ENCODE measurements around the gene LHFPL6.

Gene LHFPL6

DNA sequence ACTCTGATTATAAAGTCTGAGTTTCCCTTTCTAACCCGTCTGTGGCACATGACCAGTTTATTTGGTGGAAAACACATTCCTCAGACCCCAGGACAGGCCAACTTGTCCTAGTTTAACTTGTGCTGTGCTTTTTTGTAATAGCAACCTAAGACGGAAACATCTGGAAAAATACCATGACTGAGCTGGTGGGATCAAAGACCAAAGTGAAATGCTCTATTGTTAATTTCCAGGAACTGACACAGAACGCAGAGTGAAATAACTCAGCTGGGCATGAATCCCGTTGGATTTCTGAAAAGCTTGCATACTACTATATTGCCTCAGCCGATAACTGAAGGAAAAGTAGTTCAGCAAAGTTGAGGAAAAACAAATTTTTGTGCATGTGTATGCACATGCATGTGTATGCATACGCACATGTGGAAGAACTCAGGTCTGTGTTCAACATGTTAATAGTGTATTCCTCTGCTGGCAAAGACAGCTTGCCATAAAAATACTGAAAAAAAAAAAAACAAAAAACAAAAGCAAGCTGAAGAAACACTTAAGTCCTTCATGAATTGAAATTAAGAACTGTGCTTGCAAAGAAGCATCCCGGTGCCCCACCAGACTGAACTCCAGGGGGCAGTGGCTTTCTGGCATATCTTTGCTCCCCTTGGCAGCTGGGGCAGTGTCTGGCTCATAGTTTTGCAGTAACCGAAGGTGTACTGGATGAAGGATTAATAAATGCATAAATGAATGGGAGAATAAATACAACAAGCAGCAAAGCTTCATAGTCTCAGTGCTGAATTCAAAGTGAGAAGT lies 187.8 kb downstream of the LHFPL6 start:
- no peak for DNase-seq (ENCODE audit: low read depth in 2 of 2)

DNA sequence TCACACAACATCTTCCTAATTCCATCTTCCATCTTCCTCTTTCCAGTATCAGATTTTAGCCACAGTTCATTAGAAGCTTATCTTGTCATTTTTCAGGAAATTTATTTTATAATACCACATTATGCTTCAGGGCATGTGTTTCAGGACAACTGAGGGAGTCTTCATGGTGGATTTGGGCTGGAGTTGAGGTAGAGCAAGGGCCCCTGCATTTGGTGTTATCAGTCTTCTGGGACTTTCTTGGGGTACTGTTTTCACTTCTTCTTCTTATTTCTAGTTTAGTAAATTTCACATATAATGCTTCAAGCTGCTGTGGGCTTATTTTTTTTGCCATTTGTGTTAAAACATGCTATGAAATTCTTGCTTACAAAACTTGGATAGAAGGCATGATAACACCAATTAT lies 188.7 kb downstream of the LHFPL6 start:
- DNase-seq (ENCODE audit: low read depth in 2 of 2) = no peak

DNA sequence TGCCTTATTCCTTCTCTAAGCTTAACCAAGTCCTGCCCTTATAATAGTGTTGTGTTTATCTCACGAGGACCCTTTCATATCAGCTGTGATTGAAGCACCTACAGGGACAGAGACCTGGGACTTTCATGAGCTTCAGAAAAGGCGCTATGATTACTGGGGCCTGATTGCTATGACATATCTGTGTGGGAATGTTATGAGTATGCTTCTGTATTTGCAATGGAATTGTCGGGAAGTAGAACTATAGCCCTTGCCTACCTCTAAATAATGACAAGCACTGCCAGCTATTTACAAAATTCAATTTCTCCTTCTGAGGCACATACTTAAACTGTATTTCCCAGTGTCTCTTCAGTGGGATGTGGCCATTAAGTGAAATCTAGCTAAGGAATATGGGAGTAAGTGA lies 191.5 kb downstream of the LHFPL6 start:
- no peak for DNase-seq (ENCODE audit: low read depth in 2 of 2)

DNA sequence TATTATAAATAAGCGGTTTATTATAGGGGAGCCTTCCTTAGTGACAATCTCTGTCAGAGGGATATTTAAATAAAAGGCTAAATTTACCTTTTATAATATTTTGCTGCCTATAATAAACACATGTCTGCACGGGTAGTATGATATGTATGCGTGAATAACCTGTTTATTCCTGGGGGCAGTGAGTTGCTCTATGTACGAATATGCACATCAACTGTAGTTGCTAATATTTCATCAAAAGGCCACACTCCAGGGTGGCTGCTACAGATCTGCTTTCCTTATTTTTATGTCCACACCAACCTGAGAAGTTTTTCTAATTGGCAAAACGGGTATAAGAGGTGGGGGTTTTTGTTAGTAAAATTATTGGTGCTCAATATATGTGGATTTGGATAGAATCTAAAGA lies 192.0 kb downstream of the LHFPL6 start:
- no peak for DNase-seq (ENCODE audit: low read depth in 2 of 2)

DNA sequence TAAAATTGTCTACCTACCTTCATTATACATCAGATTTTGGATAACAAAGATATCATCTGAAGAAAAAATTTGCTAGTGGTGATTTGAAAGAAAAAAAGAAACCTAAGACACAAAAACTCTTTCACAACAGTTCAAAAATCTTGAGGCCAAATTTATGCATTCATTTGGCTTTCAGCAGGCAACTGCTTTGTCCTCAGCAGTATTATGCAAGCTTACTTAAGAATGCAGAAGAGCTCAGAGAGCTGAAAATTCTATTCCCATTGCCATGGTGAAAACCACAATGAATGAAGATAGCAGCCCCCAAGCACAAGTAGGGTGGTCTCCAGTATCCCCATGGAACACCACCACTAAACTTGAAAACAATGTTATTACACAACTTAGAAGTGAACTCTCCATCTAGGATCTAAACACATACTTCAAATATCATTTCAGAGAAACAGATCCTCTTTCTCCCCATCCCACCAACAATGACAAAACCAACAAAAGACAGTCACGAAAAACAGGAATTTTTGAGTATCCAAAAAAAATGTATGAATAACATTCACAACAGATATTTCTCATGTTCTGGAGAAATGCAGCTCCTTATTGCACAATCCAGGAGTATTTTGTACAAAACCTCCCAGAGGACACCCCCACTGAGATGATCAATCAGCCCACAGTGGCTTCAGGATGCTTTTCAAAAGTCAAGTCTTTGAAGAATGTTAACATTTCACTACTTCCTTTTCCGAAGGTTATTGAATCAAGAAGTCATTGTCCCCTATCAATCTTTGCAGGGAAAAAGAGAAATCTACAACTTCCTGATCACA lies 192.7 kb downstream of the LHFPL6 start:
- DNase-seq (ENCODE audit: low read depth in 2 of 2) = no peak

DNA sequence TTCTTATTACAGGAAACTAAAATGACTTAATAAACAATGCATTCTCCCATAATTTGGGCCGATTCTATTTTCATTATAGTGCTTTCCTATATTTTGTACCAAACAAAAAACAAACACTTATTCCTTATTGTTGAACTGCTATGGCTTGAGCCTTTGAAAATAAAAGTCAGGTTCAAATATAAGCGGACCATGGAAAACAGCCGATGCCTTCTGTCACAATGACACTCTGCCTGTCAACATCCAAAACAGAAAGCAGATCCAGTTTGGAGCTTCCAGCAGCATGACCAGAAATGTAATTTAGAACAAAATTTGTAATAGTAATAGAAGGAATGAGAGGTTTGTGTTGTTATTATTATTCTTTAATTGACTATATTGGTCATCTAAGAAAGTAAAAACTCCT lies 194.5 kb downstream of the LHFPL6 start:
- no peak for DNase-seq (ENCODE audit: low read depth in 2 of 2)

DNA sequence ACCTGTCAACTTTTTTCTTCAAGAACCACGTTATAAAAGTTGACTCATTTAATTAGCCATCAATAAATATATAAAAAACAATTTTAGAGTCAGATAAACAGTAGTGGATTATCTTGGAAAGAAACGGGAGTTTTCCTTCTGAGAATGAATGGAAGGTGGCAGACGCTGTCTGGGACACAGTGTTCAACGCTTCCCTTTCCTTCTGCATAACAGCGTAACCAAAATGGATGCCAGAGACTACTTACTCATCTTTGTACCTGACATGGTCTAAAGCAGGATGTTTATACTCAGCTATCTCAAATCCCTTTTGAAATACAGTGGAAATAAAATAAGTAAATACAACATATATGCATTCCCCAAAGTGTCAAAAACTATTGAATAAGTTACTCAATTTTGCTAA lies 195.2 kb downstream of the LHFPL6 start:
- no peak for DNase-seq (ENCODE audit: low read depth in 2 of 2)

DNA sequence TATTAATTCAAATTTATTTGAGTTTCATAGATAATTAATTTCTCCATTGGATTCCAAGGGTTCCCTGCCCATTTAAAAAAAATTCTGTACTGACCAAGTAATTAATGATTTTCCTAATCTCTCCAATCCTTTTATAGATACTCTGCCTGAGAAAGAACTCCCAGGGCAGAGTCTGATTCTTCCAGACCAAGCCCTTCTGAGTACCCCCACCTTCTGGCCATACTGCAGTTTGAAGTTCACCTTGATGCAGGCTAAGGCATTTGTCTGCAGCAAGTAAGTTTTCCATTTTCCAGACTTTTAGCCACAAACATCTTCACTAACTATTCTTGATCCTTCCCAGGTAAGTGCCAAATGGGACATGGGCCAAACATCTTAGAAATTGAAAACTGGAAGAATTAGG lies 195.9 kb downstream of the LHFPL6 start:
- DNase-seq (ENCODE audit: low read depth in 2 of 2) = no peak

DNA sequence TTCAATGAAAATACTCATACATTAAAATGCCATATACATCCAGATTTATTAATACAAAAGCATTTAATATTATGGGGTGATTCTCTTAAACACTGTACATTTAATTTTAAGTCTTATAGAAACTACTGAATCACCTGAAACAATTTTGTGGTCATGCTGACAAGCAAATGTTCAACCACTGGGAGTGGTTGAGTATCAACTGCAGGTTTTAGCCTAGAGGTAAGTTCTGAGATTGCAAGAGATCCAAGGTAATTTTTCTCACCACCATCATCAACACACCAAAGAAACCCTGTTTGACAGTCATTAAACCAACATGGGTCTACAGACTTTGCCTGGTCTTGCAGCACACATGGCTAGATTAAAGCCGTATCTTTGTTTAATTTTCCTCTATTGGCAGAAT lies 196.3 kb downstream of the LHFPL6 start:
- no peak for DNase-seq (ENCODE audit: low read depth in 2 of 2)

DNA sequence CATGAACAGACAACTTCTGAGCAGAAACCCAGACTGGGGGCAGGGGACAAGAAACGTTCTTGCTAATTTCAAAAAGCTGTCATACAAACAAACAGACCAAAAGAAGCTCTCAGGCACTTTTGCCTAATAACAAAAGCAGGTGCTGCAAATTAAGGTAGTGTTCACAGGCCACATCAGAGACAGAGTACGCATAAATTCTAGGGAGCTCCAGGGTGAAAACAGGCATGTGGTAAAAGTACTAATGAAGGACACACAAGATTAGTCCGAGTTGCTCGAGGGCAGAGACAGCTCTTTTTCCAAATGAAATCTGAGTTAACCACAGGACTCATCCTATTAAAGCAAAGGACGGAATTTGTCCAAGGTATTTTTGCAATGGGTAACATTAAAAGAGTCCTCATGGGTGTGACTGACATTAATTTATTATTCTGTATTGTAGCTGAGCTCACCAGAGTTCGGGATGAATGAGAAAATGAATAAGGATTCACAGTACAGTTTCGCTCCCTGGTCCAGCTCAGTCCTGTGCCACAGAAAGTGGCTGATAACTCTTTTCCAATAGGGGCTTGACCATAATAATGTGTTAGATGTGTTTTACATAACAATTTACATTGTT lies 197.3 kb downstream of the LHFPL6 start:
- DNase-seq (ENCODE audit: low read depth in 2 of 2) = no peak

DNA sequence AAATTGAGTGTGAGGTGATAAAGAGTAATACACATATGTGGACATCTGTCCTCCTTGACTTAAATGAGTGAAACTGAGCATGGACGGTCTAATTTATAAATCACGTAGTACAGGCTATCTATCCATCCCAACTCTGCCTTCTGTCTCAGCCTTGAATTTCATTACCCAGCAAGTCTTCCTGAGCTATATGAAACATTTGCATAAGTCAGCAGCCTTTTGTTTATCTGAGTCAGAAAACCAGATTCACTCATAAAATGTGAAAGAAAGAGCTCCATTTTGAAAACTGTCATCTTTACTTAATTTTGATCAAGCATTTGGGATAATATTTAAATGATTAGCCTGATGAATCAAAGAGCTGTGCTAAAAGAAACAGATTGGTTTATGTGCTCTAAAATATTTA lies 197.9 kb downstream of the LHFPL6 start:
- DNase-seq (ENCODE audit: low read depth in 2 of 2) = no peak

DNA sequence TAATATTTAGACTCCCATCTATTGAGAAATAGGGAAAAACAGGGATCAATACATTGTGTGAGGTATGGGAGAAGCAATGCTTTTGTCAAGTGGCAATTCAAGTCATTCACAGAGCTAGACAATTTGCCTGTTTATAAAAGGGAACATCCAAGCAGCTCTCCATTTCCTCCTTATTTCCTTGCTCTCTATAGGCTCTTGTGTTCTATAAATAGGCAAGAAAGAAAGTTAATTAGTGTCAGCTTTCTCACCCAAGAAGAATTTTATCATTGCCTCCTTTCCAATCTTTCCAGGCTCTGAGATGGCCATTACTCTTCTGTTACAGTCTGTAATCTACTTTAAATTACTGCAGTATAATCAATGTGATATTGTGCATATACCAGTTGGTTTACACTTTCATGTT lies 199.9 kb downstream of the LHFPL6 start:
- no peak for DNase-seq (ENCODE audit: low read depth in 2 of 2)

DNA sequence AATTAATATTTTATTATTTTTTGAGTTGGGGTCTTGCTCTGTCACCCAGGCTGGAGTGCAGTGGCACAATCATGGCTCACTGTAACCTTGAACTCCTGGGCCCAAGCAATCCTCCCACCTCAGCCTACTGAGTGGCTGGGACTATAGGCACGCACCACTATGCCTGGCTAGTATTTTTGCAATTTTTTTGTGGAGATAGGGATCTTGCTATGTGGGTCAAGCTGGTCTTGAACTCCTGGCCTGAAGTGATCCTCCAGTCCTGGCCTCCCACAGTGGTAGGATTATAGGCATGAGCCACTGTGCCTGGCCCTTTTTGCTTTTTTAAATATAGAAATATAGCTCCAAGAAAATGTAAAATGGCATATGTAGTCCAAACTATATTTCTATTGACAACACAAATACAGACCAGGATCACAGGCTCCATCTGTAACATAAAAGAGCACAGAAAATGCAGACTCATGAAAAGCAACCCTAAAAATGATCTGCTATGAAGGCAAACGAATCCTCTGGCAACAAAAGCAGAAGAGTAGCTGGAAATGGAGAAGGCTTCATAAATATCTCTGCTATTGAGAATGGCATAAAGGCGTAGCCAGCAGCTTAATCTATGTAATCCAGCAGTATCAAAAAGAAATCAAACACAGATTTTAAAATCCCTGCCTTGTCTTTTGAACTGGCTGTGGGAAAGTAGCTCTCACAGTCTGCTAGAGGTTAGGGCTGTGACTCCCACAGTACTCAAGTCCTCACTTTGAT lies 200.6 kb downstream of the LHFPL6 start:
- DNase-seq (ENCODE audit: low read depth in 2 of 2) = no peak

DNA sequence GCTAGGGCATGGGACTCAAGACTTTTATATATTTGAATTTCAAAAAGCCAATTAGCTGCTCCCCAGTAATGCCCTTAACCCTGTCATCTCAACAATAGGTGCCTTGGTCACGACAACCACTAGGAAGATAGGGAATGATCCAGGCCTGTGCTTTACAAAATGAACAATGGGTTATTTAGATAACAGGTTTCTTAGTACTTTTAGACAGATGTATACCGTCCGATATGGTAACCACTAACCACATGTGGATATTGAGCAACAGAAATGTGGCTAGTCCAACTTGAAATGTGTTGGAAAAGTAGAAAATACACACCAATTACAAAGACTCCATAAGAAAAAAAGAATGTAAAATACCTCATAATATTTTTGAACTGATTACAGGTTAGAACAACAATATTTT lies 201.2 kb downstream of the LHFPL6 start:
- no peak for DNase-seq (ENCODE audit: low read depth in 2 of 2)

DNA sequence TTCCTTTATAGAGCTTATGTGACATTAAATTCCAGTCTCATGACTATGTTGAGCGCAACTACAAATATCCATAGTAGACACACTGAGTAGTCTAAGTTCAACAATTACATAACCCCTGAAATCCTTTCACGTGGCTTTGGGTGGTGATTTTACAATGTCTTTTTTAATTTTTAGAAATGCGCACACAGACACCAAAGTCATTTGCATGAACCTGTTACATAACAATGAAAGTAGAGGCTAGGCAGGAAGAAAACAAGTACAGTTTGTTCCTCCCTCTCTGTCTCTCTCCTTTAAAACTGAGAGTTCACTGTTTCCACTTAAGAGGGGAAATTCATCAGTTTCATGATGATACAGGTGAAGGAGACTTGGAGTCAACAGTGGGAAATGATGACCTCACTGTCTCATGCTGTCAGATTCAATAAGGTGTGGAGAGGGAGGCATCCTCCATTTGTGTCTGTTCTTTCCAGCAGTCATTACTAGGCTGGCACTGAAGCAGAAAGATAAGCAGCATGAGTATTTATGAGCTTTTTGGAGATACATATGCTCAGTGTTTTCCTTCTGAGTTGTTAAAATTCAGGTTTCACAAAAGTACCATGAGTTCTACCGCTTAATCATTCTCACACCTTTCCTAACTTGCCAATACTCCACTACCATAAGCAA lies 201.8 kb downstream of the LHFPL6 start:
- no peak for DNase-seq (ENCODE audit: low read depth in 2 of 2)

DNA sequence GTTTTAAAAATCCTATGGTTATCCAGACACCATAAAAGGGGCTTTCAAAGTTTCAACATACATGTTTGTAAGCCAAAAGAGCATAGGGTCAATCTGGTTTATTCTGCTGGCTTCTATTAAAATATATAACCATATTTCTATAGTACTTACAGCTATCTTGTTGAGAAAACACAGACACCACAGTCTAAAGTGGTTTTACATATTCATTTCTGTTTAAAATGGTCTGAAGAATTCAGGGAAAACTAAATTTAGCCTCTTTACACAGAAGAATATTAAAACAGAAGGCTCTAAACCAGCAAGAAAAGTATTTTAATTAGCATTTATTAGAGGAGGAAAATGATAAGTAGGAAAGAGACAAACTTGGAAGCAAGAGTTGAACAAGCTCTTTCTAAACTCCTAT lies 203.9 kb downstream of the LHFPL6 start:
- no peak for DNase-seq (ENCODE audit: low read depth in 2 of 2)

DNA sequence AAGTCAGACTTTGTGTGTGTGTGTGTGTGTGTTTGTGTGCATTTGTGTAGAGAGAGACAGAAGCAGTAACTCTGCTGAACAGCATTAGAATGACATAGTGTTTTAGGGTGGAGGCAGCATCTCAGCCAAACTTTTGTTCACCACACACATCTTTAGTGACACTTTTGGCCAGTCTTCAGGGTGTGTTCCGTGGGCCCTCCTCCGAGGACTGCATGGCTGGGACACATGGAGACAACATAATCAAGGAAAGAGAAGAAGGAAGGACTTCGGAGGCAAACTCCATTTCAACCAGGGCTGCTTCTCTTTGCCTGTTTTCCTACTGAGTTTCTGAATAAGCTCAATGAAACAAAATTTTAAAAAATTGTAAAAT lies 205.1 kb downstream of the LHFPL6 start:
- DNase-seq (ENCODE audit: low read depth in 2 of 2) = no peak

DNA sequence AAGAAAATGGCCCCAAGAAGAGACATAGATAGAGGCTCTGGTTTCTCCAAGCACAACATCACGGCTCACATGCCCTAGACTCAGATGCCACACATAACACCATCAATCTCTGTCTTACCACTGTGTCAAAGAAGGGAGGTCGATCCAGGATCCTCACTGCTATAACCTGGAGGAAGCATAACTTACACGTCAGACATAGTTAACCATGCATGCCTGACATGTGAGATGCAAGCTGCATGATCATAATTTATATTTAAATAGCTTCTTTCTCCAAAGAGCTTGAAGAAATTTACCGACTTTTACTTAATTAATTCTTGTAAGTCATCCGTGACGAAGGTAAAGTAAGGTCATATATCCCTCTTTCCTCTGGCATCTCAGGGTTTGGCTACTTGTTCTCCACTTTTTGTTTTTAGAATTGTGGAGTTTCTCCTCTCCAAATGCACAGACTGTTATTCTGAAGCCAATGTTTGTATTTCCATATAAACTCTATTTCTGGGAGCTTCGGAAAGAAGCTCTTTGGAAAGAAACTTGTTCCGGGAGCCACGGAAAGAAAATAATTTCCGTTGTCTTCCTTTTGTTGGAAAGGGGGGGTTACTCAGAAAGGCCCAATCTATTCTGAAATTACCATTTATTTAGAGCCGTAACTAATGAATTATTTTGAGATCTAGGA lies 205.6 kb downstream of the LHFPL6 start:
- no peak for DNase-seq (ENCODE audit: low read depth in 2 of 2)

DNA sequence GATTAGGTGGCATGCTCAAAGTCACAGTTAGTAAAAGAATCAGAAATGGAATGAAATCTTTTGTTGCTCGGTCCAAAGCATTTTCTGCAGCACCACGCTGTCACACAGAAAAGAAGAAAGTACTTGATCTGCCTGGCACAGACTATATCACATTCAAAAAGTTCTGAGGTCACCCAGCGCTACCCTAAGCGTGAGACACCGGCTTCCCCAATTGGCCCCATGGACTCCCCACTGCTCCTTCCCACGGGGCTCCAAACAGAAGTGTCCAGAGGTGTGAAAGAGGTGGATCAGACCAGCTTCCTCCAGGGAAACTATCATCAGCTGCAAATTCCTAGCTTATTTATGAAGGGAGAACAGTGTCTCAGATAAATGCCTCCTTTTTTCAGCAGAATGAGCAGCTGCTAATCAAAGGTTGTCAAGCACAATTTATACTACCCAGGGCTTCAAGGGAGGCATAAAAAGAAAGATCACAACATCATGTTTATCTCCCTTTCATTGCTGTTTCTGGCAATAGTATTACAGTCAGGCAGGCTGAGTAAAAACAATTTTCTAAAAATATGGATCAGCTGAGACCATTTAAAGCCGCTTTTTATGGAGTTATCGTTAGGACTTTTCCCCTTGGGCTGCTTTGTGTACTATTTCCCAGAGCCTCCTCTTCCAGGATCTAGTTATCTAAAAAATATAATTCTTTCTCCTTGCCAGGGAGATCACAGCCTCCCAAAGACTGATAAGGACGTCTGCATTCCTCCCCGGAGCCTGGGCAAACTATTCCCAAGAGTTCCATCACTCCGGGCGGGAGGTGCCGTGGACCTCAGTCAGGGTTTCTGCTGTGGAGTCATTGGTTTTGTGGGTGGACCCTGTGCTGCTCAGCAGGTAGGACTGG lies 208.0 kb downstream of the LHFPL6 start:
- DNase-seq (ENCODE audit: low read depth in 2 of 2) = no peak

DNA sequence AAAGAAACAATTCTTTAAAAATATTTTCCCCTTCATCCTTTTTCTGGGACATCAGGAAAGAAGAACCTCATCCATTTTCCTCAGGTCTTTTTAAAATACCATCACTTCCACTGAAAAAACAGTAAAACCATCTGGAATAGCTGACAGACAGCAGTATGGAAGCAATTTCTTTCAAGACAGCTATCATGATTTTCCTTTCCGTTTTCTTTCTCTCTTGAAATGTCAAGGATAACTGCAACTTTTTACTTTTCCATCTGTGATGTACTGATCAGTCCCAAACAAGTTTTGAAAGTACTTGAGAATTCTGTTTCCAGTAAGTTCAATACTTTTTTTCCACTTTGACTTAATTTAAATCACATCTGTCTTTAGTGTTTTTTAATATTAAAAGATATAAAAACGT lies 211.2 kb downstream of the LHFPL6 start:
- no peak for DNase-seq (ENCODE audit: low read depth in 2 of 2)

Data from stimulated activated CD4-positive, alpha-beta T cell treated with anti-CD3 and anti-CD28 coated beads, Interleukin-1b, Interleukin-23, amount 100 ng/mL, for 1 hour (primary cell).